Astrocyte of the cerebellum (primary cell): Measurements from ENCODE around the gene NOL6.
"Not testable (repeated sequence)": the region's sequence is repeated elsewhere in the genome, so short reads cannot be mapped to it uniquely, and the experiment has no call there.

ENCODE experiments used
- DNase-seq: peaks from one replicate; pipeline ENCODE4 v3.0.0-alpha.2; 2011; ENCODE audit warnings: low read depth
- H3K4me3 ChIP-seq: 2 replicates; pipeline ENCODE4 v1.5.1; 2011; ENCODE audit warnings: mild to moderate bottlenecking, low read depth, low read length, moderate library complexity
- in situ Hi-C: cut with HindIII; loops from 2 replicates; pipeline ENCODE4 v1.10.0; 2017; ENCODE audit warnings: low sequenced_read_pairs
- TF ChIP-seq, protein P1 (sequence below): IDR thresholded peaks from 2 replicates; pipeline ENCODE4 v1.5.1; 2012; ENCODE audit warnings: low read length, low read depth, moderate library complexity, mild to moderate bottlenecking; ENCODE audit errors: missing control alignments

Gene NOL6

DNA sequence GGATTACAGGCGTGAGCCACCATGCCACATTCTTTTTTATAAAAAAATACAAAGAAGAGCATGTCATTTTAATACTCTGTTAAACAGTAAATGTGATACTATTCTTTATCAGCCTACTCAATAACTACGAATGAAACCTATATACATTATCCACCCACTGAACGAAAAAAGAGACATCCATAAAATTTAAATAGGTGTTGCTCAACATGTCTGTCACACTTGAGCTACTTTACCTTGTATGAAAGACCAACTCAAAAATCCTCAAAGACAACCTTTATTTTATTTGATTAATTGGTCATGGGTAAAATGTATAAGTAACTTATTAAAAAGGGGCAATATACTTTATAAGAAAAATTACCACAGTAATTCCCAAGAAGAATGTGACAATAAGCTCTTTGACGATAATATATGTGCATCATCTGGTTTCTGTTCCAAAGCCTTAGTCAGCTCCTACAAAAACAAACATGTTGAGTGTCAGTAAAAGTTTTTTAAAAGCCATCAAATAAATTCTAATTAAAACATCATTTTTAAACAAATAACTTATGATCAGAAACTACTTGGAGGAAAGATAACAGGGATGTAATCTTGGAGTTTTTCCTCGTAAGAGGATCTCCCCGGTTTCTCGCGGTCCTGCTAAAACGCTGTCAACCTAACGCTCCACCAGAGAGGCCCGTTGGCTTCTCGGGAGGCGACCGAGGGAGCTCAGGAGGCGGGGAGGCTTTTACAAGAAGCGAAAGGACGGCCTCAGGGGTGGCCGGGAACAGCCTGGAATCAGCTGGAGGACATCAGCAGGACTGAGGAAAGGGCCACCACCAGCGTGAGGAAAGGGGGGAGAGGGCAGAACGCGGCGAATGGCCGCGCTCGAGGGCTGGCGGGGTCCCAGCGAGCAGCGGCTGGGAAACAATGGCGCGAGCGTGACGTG is 36.8 kb upstream of the NOL6 start:
- peak; percentile 35 for DNase-seq
- in situ Hi-C loops = no loop called here
- TF ChIP-seq, protein P1, sequence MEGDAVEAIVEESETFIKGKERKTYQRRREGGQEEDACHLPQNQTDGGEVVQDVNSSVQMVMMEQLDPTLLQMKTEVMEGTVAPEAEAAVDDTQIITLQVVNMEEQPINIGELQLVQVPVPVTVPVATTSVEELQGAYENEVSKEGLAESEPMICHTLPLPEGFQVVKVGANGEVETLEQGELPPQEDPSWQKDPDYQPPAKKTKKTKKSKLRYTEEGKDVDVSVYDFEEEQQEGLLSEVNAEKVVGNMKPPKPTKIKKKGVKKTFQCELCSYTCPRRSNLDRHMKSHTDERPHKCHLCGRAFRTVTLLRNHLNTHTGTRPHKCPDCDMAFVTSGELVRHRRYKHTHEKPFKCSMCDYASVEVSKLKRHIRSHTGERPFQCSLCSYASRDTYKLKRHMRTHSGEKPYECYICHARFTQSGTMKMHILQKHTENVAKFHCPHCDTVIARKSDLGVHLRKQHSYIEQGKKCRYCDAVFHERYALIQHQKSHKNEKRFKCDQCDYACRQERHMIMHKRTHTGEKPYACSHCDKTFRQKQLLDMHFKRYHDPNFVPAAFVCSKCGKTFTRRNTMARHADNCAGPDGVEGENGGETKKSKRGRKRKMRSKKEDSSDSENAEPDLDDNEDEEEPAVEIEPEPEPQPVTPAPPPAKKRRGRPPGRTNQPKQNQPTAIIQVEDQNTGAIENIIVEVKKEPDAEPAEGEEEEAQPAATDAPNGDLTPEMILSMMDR = no peak
- peak overlapping the region; percentile 53 for H3K4me3 ChIP-seq

DNA sequence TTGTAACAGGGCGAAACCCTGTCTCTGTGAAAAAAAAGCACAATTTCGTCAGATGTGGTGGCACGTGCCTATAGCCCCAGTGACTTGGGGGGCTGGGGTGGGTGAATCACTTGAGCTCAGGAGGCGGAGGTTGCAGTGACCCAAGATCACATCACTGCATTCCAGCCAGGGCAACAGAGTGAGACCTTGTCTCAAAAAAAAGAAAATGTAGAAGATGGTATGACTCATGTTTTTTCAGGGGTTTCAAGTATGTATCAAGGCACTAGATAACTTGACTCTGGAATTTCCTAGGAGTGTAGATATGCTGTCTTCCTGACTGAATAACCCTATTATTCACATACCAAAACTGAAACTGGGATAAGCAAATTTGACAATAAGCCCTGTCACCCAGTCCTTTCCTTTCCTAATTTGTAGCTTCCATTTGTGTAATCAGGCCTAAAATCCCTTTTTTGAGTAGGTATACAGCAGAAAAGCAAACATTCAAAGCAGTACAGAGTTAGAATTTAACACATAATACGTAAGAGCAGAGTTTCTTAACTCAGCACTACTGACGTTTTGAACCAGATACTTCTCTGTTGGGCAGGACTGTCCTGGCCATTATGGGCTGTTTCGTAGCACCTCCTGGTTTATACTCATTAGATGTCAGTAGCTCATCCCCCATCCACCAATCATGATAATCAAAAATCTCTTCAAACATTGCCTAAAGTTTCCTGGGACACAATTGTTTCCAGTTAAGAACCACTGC is 33.1 kb upstream of the NOL6 start:
- H3K4me3 ChIP-seq = no peak overlapping the region
- in situ Hi-C loops = no loop called here
- TF ChIP-seq, protein P1 = no peak
- DNase-seq = peak; percentile 57

DNA sequence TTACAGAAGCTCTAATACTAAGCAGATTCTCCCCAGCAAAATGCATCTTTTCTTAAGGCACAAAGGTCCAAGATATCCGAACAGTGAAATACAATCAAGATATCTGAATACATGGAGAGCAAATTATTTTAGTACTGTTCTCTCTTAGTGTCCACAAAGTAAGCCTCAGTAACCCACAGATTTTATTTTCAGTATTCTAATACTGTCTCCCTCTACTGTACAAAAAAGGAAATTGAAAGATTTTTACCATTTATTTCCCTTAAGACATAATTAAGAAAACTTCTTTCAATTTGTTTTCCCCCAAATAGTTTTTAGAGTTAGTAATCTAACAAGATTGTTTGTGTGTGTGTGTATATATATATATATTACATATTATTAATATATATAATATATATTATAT is 24.7 kb upstream of the NOL6 start:
- no peak overlapping the region for H3K4me3 ChIP-seq
- in situ Hi-C loops = no loop called here
- TF ChIP-seq, protein P1 = peak; percentile 17
- DNase-seq = no peak

DNA sequence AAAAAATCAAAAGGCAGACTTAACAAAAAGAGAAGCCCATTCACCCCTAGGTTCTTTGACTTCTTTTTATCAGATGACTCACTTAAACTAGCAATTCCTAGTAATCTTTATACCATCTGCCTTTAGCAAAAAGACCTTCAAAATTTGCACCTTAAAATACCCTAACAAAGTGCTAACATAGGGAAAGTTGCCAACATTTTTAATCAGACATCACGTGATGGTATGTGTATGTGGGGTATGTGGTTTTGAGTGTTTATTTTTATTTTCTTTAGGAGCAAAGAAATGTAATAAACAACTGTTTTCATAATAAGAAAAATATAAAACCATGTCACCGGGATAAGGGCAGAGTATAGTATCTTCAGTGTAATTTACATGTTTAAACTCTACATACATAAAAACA is 20.1 kb upstream of the NOL6 start:
- DNase-seq, H3K4me3 ChIP-seq, in situ Hi-C loops: not testable (repeated sequence)

DNA sequence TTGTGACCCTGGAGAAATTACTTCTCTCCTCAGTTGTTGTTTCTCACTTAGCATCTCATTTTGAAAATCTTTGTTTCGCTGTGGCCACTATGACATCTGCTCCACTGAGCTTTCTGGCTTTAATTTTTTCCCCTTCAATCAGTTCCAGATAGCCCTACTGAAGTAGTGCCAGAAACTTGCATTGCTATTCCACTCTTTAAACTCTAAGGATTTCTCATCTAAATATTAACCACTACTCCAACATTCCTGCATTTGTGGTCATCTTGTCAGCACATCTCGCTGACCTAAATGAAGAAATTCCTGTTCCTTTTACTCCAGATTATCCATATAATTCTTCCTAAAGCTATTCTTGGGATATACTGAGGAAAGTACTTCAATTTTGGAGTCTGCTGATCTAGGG is 15.3 kb upstream of the NOL6 start:
- in situ Hi-C loops = no loop called here
- TF ChIP-seq, protein P1 = no peak
- peak; percentile 36 for DNase-seq

DNA sequence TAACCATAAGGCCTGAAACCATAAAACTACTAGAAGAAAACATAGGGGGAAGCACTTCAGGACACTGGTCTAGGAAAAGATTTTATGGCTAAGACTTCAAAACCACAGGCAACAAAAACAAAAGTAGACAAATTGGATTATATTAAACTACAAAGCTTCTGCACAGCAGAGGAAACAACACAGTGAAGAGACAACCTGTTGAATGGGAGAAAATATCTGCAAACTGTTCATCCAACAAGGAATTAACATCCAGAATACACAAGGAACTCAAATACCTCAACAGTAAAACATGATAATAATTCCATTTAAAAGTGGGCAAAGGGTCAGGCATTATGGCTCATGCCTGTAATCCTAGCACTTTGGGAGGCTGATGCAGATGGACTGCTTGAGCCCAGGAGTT is 11.6 kb upstream of the NOL6 start:
- DNase-seq, in situ Hi-C loops, H3K4me3 ChIP-seq: not testable (repeated sequence)

More for the DNA sequence above, 15.3 kb upstream of the NOL6 start:
- H3K4me3 ChIP-seq = no peak overlapping the region

DNA sequence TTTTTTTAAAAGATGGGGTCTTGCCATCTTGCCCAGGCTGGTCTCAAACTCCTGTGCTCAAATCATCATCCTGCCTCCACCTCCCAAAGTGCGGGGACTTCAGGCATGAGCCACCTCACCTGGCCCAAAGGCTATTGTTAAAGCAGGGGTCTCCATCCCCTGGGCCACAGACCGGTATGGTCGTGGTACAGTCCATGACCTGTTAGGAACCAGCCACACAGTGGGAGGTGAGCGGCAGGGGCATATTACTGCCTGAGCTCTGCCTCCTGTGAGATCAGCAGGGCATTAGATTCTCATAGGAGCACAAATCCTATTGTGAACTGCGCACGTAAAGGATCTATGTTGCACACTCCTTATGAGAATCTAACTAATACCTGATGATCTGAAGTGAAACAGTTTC is 7.3 kb upstream of the NOL6 start:
- in situ Hi-C loops = no loop called here

More for the DNA sequence above, 7.3 kb upstream of the NOL6 start:
- TF ChIP-seq, protein P1 = no peak
- H3K4me3 ChIP-seq = no peak overlapping the region
- DNase-seq = no peak
